Activated CD8-positive, alpha-beta memory T cell treated with anti-CD3 and anti-CD28 coated beads for 36 hours (primary cell): ENCODE measurements around the gene THY1. TPM values are rescaled to one million over a fixed set of nuclear protein-coding genes. Genes with fewer than 3 reads are reported as not detected.

Source experiments
- total RNA-seq, 2 experiments: library from RNA; stranded (reverse); gene quantifications; one replicate each; pipeline ENCODE4 v1.2.3, GENCODE V29; 2021

Gene THY1
- total RNA-seq, 2 experiments from 2014 or later, result 0.30 to 0.36 TPM

Other genes with a start within 250 kb of the THY1 start
- not detected for gene NHERF4, start 237.7 kb downstream of the THY1 start, total RNA-seq
- 10 to 100 TPM; 26.3 to 26.9 TPM for gene CBL, start 216.8 kb downstream of the THY1 start, total RNA-seq
- 1 to 10 TPM; 4.6 to 4.8 TPM for gene MCAM, start 106.0 kb downstream of the THY1 start, total RNA-seq
- gene RNF26, start 88.6 kb downstream of the THY1 start, total RNA-seq, result 10 to 100 TPM; 32.8 to 33.7 TPM
- not detected for gene C1QTNF5, start 82.3 kb downstream of the THY1 start, total RNA-seq
- gene MFRP, start 76.5 kb downstream of the THY1 start, total RNA-seq, result not detected
- gene USP2, start 41.5 kb downstream of the THY1 start, total RNA-seq, result 1 to 10 TPM in 1 of 2 experiments, under 1 TPM in 1; 0.44 to 1.1 TPM